Raji (cell line): Measurements from ENCODE around the gene SPOCK3.

ENCODE experiments used
- POLR2A ChIP-seq: IDR thresholded peaks from 2 replicates; pipeline ENCODE4 v1.6.1; 2011; ENCODE audit warnings: low read depth, low read length, control low read depth; ENCODE audit not compliant: insufficient read depth

The SPOCK3 gene

GRCh38 chr4:166965562-166965961, 268.7 kb downstream of the SPOCK3 start:
- no peak for TF ChIP-seq POLR2A

- TF ChIP-seq POLR2A, result no peak
Observed at GRCh38 chr4:166957451-166957850, 276.8 kb downstream of the SPOCK3 start.

- TF ChIP-seq POLR2A, result no peak
Observed at GRCh38 chr4:166956484-166956883, 277.8 kb downstream of the SPOCK3 start.

GRCh38 chr4:166941629-166942028, 292.7 kb downstream of the SPOCK3 start:
- no peak for TF ChIP-seq POLR2A

- TF ChIP-seq POLR2A, result no peak
Observed at GRCh38 chr4:166930464-166930863, 303.8 kb downstream of the SPOCK3 start.

GRCh38 chr4:166924424-166924823, 309.9 kb downstream of the SPOCK3 start:
- TF ChIP-seq POLR2A, result no peak

- no peak for TF ChIP-seq POLR2A
Observed at GRCh38 chr4:166913926-166914325, 320.4 kb downstream of the SPOCK3 start.

GRCh38 chr4:166903408-166903807, 330.9 kb downstream of the SPOCK3 start:
- no peak for TF ChIP-seq POLR2A

- TF ChIP-seq POLR2A, result no peak
Observed at GRCh38 chr4:166902941-166903340, 331.4 kb downstream of the SPOCK3 start.

- TF ChIP-seq POLR2A, result no peak
Observed at GRCh38 chr4:166896254-166896653, 338.0 kb downstream of the SPOCK3 start.

GRCh38 chr4:166895771-166896170, 338.5 kb downstream of the SPOCK3 start:
- no peak for TF ChIP-seq POLR2A

- no peak for TF ChIP-seq POLR2A
Observed at GRCh38 chr4:166887457-166887856, 346.8 kb downstream of the SPOCK3 start.

GRCh38 chr4:166886718-166887117, 347.6 kb downstream of the SPOCK3 start:
- TF ChIP-seq POLR2A, result no peak

GRCh38 chr4:166882221-166882620, 352.1 kb downstream of the SPOCK3 start:
- no peak for TF ChIP-seq POLR2A

- TF ChIP-seq POLR2A, result no peak
Observed at GRCh38 chr4:166875821-166876220, 358.5 kb downstream of the SPOCK3 start.

- TF ChIP-seq POLR2A, result no peak
Observed at GRCh38 chr4:166862032-166862431, 372.3 kb downstream of the SPOCK3 start.

GRCh38 chr4:166846939-166847338, 387.4 kb downstream of the SPOCK3 start:
- TF ChIP-seq POLR2A, result no peak

GRCh38 chr4:166842795-166843261, 391.5 kb downstream of the SPOCK3 start:
- TF ChIP-seq POLR2A, result no peak

GRCh38 chr4:166839615-166840251, 394.6 kb downstream of the SPOCK3 start:
- TF ChIP-seq POLR2A, result no peak
